Hindlimb muscle (tissue), 1 donor: ENCODE data around the gene NR6A1. TPM values are rescaled to one million over a fixed set of nuclear protein-coding genes. Genes with fewer than 3 reads are reported as not detected.

Experiments used
- DNase-seq: peaks from one replicate; pipeline ENCODE4 v3.0.0-alpha.2; 2013
- polyA plus RNA-seq: library from polyadenylated mRNA; unstranded; fragments of 120-200 nt; gene quantifications from one replicate; pipeline ENCODE4 v1.2.1, GENCODE V29; 2013; ENCODE audit not compliant: insufficient read length

NR6A1 gene
- polyA plus RNA-seq, 1 donor, result 0.68 TPM

DNA sequence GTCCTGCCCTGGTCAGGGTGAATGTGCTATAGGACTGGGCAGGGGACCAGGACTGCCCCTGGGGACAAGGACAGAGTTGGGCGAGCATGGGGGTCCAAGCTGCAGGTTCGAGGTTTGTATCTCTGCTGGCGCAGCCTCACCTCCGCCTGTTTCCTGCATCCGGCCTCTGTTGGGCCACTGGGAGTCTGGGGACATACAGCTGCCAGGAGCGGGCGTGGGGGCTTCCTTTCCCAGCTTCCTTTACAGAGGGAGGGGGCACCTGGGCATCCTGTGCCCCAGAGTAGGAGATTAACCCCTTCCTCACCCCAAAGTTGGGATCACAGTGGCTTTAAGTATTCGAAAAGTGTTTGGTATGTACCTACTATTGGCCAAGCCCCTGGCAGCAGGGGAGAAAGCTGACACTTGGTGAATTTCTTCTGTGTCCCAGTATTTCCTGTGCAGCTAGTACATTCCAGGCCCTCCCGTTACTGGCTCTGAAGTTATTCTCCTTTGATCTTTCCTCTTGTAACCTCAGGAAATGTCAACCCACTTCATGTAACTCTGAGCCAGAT lies 24.8 kb upstream of the NR6A1 start:
- DNase-seq, result no peak

GRCh38 chr9:124794902-124795491 lies 23.9 kb upstream of the NR6A1 start:
- DNase-seq, result no peak

GRCh38 chr9:124793015-124793541 lies 22.0 kb upstream of the NR6A1 start:
- DNase-seq, result no peak

GRCh38 chr9:124792257-124793014 lies 21.3 kb upstream of the NR6A1 start:
- DNase-seq, result no peak

GRCh38 chr9:124790801-124791505 lies 19.8 kb upstream of the NR6A1 start:
- no peak for DNase-seq

DNA sequence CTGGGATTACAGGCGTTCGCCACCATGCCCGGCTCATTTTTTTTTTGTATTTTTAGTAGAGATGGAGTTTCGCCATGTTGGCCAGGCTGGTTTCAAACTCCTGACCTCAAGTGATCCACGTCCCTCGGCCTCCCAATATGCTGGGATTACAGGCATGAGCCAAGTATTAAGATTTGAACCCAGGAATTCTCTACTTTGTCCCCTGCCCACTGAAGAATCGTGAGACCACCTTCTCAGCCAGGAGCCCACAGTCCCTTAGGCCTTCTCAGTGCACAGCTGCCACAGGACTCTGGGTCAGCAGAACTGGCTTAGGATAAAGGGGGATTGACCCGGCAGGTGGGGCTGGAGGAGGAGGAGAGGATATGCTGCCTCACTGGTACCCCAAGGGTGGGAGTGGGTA lies 19.2 kb upstream of the NR6A1 start:
- no peak for DNase-seq

DNA sequence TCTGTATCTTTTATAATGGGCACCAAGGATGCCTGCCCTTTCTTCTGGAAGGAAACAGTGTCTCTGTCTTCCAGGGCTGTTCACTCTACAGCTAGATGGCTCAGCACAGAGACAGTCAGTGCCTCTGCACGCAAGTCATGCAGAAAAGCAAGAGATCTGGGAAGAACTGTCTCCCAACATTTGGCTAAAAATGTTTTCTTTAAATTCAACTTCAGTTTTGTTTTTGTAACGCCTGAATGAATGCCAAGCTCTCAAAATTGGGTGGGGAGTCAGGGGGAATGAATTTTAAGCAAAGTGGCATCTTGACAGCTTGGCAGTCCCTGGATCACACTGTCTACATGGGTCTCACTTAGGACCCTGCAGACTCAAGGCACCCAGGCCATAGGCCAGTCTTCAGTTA lies 18.4 kb upstream of the NR6A1 start:
- no peak for DNase-seq

GRCh38 chr9:124788542-124789217 lies 17.6 kb upstream of the NR6A1 start:
- no peak for DNase-seq

GRCh38 chr9:124786881-124787573 lies 15.9 kb upstream of the NR6A1 start:
- no peak for DNase-seq

GRCh38 chr9:124784509-124784908 lies 13.4 kb upstream of the NR6A1 start:
- DNase-seq, result no peak

- DNase-seq, result no peak
Measured at GRCh38 chr9:124783830-124784229, 12.7 kb upstream of the NR6A1 start.

DNA sequence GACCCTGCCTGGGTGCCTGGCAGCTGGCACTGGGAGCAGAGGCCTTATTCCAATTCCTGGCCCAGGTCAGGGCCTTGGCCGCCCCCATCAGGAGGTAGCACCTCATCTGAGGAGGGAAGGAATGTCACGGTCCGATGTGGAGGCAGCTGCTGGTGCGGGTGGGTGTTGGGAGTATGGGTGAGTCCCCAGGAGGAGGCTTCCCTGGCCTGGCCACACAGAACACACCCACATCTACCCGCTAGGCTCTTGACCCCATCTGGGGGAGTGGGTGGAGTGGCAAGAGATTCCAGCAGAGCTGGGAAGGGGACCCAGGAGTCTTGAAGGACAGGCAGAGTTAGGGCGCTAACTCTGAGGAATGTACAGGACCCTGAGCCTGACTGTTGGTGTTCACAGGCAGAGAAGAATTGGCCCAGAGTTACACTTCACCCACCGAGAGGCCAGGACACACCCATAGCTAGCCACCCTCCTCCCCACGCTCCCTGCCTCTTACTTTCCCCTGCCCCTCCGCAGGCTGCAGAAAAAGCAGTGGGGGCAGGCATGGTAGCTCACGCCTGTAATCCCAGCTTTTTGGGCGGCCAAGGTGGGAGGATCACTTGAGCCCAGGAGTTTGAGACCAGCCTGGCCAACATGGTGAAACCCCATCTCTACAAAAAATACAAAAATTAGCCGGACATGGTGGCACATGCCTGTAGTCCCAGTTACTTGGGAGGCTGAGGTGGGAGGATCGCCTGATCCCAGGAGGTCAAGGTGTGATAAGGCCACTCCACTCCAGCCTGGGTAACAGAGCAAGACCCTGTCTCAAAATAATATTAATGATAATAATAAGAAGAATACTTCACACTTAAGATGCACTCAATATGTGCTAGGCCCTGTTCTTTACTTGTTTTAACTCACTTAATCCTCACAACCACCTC lies 11.8 kb upstream of the NR6A1 start:
- no peak for DNase-seq

DNA sequence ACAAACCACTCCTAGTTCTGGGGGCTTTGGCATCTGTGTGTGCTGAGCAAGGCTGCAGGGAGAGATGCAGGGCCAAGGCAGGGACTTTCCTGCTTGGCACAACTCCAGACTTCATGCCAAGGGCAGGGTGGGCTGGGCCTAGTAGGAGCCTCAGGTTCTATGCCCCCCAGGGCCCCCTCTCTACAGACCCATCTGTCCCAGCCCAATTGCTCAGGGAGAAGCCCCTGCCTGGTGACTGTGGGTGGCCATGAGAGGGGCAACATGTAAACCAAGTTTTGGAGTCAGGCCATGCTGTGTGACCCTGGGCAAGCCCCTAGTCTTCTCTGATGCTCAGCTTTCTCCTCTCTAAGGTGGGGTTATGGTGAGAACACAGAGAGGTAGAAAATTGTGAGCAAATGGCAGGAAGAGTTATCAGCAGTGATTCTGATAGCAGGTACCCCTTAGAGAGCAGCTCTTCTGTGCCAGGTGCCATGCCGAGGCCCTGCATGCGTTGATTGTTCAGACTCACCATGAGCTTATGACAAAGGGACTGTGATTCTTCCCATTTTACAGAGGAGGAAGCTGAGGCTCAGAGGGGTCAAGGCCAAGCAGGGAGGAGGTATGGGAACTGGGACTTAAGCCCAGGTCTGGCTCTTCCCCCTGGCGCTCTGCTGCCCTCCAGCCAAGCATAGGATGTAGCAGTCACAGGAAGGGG lies 11.0 kb upstream of the NR6A1 start:
- DNase-seq, result no peak

- DNase-seq, result no peak
Measured at GRCh38 chr9:124780757-124781151, 9.6 kb upstream of the NR6A1 start.

DNA sequence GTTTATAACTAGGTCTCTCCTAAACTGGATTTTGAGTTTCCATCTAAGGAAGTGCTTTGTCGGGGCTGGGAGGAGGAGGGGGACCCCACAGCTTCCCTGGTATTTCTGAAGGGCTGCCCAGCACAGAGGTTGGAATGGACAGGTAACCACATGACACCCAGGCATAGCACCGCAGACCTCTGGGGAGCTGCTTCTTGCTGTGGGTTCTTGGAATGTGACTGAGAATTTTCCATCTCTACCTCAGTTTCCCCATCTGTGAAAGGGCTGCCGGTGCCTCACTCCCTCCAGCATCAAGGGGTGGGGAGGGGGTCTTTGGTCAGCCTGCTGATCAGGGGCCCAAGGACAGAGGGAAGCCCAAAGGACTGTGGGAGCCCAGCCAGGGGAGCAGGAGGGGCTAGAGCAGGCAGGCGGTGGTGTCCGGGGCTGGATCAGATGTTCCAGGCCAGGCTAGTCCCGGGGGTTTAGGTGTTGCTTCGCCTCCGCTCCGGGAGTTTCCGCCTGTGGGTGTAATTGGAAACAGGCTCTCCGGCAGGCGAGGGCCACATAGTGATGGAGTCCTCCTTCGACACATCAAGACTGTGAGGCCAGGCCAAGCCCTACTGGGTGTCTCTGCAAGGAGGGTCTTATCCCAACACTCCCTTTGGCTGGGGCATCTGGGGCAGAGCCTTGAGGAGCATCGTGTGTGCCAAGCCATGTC lies 9.1 kb upstream of the NR6A1 start:
- DNase-seq, result no peak

DNA sequence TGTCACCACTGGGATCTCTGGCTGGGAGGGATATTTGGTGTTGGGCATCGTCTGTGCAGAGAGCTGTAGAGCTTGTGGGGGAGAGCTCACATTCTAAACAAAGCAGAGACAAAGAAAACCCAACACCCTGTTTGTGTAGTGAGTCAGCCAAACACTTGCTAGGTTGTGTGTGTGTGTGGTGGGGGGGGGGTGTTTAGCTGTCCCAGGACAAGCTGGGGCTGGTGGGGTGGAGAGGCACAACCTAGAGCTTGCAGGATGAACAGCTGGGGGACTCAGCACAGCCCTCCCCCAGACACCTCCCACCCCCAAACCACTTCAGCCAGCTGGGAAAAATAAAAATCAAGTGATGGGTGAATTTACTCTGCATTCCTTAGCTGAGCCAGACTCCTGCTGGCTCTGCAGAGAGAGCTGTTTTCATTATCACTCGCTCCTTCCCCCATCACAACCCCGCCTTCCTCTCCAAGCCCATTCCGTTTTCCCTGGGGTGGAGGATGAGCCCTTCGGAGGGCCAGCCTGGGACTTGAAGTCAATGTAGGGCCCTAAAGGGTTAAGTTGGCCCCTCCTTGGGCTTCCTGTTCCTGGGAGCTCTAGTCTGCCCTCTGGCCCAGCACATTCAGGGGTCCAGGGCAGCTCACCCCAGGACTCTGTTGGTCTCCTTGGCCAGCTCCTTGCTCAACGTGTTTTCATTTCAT lies 8.4 kb upstream of the NR6A1 start:
- DNase-seq, result no peak

- DNase-seq, result no peak
Measured at GRCh38 chr9:124778575-124779367, 7.7 kb upstream of the NR6A1 start.
